OCI-LY1 (cell line): ENCODE data around the gene SLC36A4.

Experiments
- H2AFZ ChIP-seq: fragments of 200-600 bp; sonication (generic), shearing (Covaris generic); 2 replicates; pipeline ENCODE4 v1.6.0; 2014; ENCODE audit warnings: antibody characterized with exemption, mild to moderate bottlenecking, low read length
- H3F3A ChIP-seq: fragments of 200-600 bp; sonication (generic), shearing (Covaris generic); 2 replicates; pipeline ENCODE4 v1.6.0; 2014; ENCODE audit warnings: mild to moderate bottlenecking, antibody characterized with exemption, low read length, moderate library complexity; ENCODE audit not compliant: insufficient read depth
- H3K27ac ChIP-seq: fragments of 200-600 bp; sonication (generic); 2 replicates; pipeline ENCODE4 v1.5.1; 2014; ENCODE audit warnings: low read length, mixed run types, mild to moderate bottlenecking, low read depth; ENCODE audit not compliant: poor library complexity, severe bottlenecking
- H3K27me3 ChIP-seq: fragments of 200-600 bp; sonication (generic); 2 replicates; pipeline ENCODE4 v1.6.0; 2014; ENCODE audit warnings: antibody characterized with exemption, mild to moderate bottlenecking, low read length, moderate library complexity; ENCODE audit not compliant: insufficient read depth
- H3K36me3 ChIP-seq: fragments of 200-600 bp; sonication (generic); 2 replicates; pipeline ENCODE4 v1.6.1; 2014; ENCODE audit warnings: mild to moderate bottlenecking, antibody characterized with exemption, low read length, moderate library complexity, mixed read lengths; ENCODE audit not compliant: insufficient read depth
- H3K4me1 ChIP-seq: fragments of 200-600 bp; sonication (generic); 2 replicates; pipeline ENCODE4 v1.5.1; 2014; ENCODE audit warnings: mild to moderate bottlenecking, low read length, moderate library complexity; ENCODE audit not compliant: insufficient read depth, severe bottlenecking
- H3K4me2 ChIP-seq: fragments of 200-600 bp; sonication (generic), shearing (Covaris generic); 2 replicates; pipeline ENCODE4 v1.6.1; 2014; ENCODE audit warnings: low read length
- H3K4me3 ChIP-seq: fragments of 200-600 bp; sonication (generic); 2 replicates; pipeline ENCODE4 v1.5.1; 2014; ENCODE audit warnings: low read length, low read depth, mild to moderate bottlenecking, mixed read lengths; ENCODE audit not compliant: poor library complexity, severe bottlenecking
- H3K79me2 ChIP-seq: fragments of 200-600 bp; shearing (Covaris generic); 2 replicates; pipeline ENCODE4 v1.6.1; 2016; ENCODE audit warnings: mixed run types, low read length, mixed read lengths; ENCODE audit not compliant: insufficient read depth
- H3K9ac ChIP-seq: fragments of 200-600 bp; sonication (generic), shearing (Covaris generic); 2 replicates; pipeline ENCODE4 v1.6.1; 2014; ENCODE audit warnings: mild to moderate bottlenecking, low read length, mixed read lengths
- H3K9me2 ChIP-seq: fragments of 200-600 bp; sonication (generic), shearing (Covaris generic); 2 replicates; pipeline ENCODE4 v1.6.1; 2014; ENCODE audit warnings: low read depth, mild to moderate bottlenecking, low read length, mixed read lengths
- H3K9me3 ChIP-seq: fragments of 200-600 bp; shearing (Covaris generic); 2 replicates; pipeline ENCODE4 v1.6.1; 2014; ENCODE audit warnings: low read length, mixed read lengths
- H4K20me1 ChIP-seq: fragments of 200-600 bp; sonication (generic), shearing (Covaris generic); 2 replicates; pipeline ENCODE4 v1.6.0; 2016; ENCODE audit warnings: mild to moderate bottlenecking, low read length; ENCODE audit not compliant: insufficient read depth
- EZH2 ChIP-seq: fragments of 200-600 bp; sonication (generic), shearing (Covaris generic); IDR thresholded peaks from 2 replicates; pipeline ENCODE4 v1.8.0; 2017; ENCODE audit warnings: borderline replicate concordance, mixed run types, mild to moderate bottlenecking, antibody characterized with exemption, low read length, moderate library complexity, mixed read lengths
- TF ChIP-seq, protein P1 (sequence below): fragments of 200-600 bp; sonication (generic), shearing (Covaris generic); IDR thresholded peaks from 2 replicates; pipeline ENCODE4 v1.5.1; 2017; ENCODE audit warnings: mild to moderate bottlenecking, antibody characterized with exemption, low read length, moderate library complexity, mixed read lengths

The SLC36A4 gene

GRCh38 chr11:93196816-93197379 lies 893 bp downstream of the SLC36A4 start:
- Histone ChIP-seq H2AFZ (peak overlapping the region; percentile 100), H3K9me3 (no peaks in the 10 kb centered on the region), H3K36me3 (no peaks in the 10 kb centered on the region), H3K4me2 (peak overlapping the region; percentile 88), H3K4me1 (peaks cover 20% of the 10 kb centered on the region), H3K27ac (peak overlapping the region; percentile 52), H3K79me2 (peaks cover 32% of the 10 kb centered on the region), H4K20me1 (no peaks in the 10 kb centered on the region), H3K9ac (peak overlapping the region; percentile 99), H3K27me3 (no peaks in the 10 kb centered on the region), H3K9me2 (no peaks in the 10 kb centered on the region), H3F3A (no peaks in the 10 kb centered on the region), H3K4me3 (peak overlapping the region; percentile 97)
- TF ChIP-seq, protein P1, sequence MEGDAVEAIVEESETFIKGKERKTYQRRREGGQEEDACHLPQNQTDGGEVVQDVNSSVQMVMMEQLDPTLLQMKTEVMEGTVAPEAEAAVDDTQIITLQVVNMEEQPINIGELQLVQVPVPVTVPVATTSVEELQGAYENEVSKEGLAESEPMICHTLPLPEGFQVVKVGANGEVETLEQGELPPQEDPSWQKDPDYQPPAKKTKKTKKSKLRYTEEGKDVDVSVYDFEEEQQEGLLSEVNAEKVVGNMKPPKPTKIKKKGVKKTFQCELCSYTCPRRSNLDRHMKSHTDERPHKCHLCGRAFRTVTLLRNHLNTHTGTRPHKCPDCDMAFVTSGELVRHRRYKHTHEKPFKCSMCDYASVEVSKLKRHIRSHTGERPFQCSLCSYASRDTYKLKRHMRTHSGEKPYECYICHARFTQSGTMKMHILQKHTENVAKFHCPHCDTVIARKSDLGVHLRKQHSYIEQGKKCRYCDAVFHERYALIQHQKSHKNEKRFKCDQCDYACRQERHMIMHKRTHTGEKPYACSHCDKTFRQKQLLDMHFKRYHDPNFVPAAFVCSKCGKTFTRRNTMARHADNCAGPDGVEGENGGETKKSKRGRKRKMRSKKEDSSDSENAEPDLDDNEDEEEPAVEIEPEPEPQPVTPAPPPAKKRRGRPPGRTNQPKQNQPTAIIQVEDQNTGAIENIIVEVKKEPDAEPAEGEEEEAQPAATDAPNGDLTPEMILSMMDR, result 0 out of 2 replicates have a peak, but pooled peaks have one; percentile 18
- no peak for TF ChIP-seq EZH2

- Histone ChIP-seq H3K79me2 (peaks cover 32% of the 10 kb centered on the region), H3K4me1 (peaks cover 20% of the 10 kb centered on the region), H3K9me3 (no peaks in the 10 kb centered on the region), H2AFZ (no peak overlapping the region), H3K9ac (no peak overlapping the region), H3K27ac (no peak overlapping the region), H3K36me3 (no peaks in the 10 kb centered on the region), H3K4me3 (no peak overlapping the region), H3F3A (no peaks in the 10 kb centered on the region), H4K20me1 (no peaks in the 10 kb centered on the region), H3K9me2 (no peaks in the 10 kb centered on the region), H3K27me3 (no peaks in the 10 kb centered on the region), H3K4me2 (peak overlapping the region; percentile 14; the same call in 1 of the 2 replicates)
- TF ChIP-seq, protein P1, result no peak
- TF ChIP-seq EZH2, result no peak
Measured at GRCh38 chr11:93194673-93195291, 3.0 kb downstream of the SLC36A4 start.

DNA sequence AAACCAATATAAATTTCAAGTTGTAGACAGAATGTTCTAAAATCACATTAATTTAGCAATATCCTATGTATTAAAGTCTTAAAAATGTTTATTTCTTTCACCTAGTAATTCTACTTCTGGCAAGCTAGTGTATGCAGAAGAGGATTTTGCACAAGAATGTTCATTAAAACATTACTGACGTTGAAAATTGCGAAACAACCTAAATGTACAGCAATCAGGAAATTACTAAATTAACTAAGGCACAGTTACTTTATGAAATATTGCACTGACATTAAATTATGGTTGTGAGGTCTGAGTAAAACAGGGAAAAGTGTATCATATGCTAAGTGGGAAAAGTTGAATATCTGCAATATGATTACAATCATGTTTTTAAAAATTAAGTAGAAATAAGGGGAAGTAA lies 4.1 kb downstream of the SLC36A4 start:
- no peaks in the 10 kb centered on the region for H3K9me3 ChIP-seq
- H3K4me1 ChIP-seq, result peaks cover 20% of the 10 kb centered on the region
- H3K9ac ChIP-seq, result no peak overlapping the region
- H3F3A ChIP-seq, result no peaks in the 10 kb centered on the region
- H4K20me1 ChIP-seq, result no peaks in the 10 kb centered on the region
- H3K4me3 ChIP-seq, result no peak overlapping the region
- H3K4me2 ChIP-seq, result no peak overlapping the region
- no peak overlapping the region for H2AFZ ChIP-seq
- no peaks in the 10 kb centered on the region for H3K36me3 ChIP-seq
- TF ChIP-seq, protein P1, result no peak
- no peak for TF ChIP-seq EZH2
- no peak overlapping the region for H3K27ac ChIP-seq
- no peaks in the 10 kb centered on the region for H3K27me3 ChIP-seq
- H3K79me2 ChIP-seq, result peaks cover 32% of the 10 kb centered on the region
- H3K9me2 ChIP-seq, result no peaks in the 10 kb centered on the region
